Caki2 (cell line): Measurements from ENCODE around the gene BANF2. TPM values are rescaled to one million over a fixed set of nuclear protein-coding genes. Genes with fewer than 3 reads are reported as not detected.

Source experiments
- DNase-seq: peaks from one replicate; pipeline ENCODE4 v3.0.0-alpha.2; 2015; ENCODE audit warnings: low read depth
- in situ Hi-C: cut with HindIII; loops from 2 replicates; pipeline ENCODE4 v1.10.0; 2016; ENCODE audit warnings: low sequenced_read_pairs, low pct_unique_long_range_greater_than_20kb, mixed read lengths
- total RNA-seq: library from RNA; depleted of rRNA; stranded (reverse); fragments of >200 nt; shearing (Covaris generic); gene quantifications from 2 replicates; pipeline ENCODE4 v1.2.3, GENCODE V29; 2014; ENCODE audit warnings: low replicate concordance

The BANF2 gene
- total RNA-seq, 1 experiment from 2014 or later = not detected

DNA sequence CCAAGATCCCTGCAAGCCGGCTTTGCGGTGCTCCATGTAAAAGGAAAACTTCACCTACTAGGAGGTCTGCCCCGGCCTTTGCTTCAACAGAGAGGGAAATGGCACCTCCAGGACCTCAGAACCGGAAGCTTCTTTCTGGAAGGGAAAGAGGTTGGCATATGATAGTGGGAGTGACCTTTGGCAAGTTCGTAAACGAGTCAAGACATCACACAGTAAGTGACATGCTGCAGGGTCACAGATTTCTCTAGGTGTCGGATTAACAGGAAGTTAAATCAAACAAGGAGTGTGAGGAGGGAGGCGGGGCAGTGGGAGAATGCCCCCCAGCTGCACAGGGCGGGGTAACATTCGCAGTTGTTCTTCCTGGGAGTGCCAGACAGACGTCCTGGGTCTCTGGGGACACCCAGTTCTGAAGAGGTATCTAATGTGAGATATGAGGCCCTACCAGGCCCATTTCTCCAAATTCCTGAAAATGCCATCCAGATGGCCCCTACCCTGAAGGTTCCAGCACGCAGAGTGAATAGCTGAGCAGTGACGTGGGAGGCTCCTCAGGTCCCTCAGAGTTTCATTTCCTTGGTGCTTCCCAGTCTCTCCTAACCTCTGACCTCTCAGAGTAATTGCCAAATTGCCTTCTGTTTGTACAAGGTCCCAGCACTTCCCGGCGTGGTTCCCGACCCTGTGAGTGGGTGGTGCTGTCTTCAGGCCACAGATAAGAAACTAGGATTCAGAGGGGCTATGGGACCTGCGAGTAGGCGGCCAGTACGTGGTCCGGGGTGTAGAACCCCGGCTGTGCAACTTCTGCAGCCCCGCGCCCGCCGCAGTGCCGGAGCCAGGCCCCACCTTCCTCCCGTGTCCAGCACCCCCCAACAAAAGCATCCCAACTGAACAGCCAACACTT, 19.6 kb upstream of the BANF2 start:
- DNase-seq = peak; percentile 68
- in situ Hi-C loops = no loop called here

GRCh38 chr20:17680836-17681725, 18.7 kb upstream of the BANF2 start:
- in situ Hi-C loops = no loop called here
- peak; percentile 67 for DNase-seq

GRCh38 chr20:17681726-17682102, 18.1 kb upstream of the BANF2 start:
- no peak for DNase-seq
- in situ Hi-C loops = no loop called here

DNA sequence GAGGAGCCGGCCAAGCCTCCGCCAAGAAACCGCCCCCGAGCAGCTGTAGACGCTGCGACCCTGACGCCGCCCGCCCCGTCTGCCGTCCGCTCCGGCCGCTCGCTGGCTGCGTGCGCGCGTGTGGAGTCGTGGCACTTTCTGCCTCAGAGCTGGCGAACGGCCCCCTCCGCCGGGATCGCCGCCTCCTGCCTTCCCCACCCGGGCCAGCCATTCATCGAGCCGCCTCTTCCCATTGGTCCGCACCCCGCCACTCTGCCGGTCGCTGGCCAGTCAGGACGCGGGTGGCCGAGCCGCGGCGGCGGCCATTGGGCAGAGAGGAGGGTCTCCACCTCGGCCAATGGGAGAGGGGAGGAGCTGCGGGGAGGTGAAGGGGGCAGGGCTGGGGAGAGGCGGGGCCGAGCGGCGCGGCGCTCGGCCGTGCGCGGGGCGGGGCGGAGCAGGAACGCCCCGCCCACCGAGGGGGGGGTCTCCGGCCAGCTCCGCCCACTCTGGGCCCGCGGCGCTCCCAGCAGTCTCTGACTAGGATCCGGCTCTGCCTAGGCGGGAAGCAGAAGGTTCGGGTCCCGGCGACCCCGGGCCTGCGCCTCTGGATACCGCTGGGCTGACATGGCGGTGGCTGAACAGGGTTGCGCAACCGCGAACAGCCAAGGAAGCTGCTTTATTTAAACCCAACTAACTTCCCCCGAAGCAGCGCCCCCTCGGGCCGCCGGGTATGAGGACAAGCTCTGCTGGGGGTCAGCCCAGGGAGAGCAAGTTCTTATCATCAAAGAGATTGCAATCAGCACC, 17.5 kb upstream of the BANF2 start, which contains the start of gene RRBP1:
Gene RRBP1, minus strand, starts transcription at position 140 of the 786 bp plus-strand sequence. CDS start 21,735 bp downstream, outside the sequence.
- in situ Hi-C loops = no loop called here
- peak; percentile 99 for DNase-seq

GRCh38 chr20:17682889-17683198, 16.9 kb upstream of the BANF2 start:
- in situ Hi-C loops = no loop called here
- no peak for DNase-seq

GRCh38 chr20:17683218-17684076, 16.3 kb upstream of the BANF2 start:
- in situ Hi-C loops = no loop called here
- DNase-seq = no peak

DNA sequence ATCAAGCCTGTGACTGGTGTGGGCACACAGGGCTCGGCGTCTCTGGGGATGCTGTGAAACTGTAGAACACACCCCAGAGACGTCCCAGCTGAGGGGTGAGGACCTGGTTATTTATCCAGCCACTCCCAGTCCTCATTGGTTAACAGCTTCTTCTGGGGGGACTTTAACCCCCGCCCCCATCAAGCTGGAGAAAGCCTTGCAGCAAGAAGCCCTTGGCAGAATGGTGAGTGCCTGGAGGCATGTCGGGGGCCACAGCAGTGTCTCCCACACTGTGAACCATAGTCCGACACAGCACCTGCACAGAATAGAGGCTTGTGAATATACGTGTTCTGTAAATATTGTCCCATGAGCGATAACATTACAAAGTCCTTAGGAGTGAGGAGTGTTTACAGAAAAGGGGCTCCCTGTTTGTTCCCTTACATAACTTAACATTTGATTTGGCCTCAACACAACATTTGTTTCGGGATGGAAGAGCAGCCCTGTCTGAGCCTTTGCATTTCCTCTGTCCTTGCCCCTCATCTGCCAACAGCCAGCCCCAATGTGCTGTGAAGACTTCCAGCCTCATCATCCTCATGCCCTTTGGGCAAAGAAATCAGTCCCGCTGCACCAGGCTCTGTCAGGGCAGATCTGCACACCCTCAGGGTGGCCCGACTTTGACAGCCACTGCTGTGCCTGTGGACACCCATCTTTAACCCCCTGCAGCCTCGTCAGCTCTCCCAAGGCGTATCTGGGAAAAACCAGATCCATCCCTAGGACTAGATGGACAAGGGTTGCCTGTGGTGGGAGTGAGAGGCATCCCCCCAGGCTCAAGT, 15.5 kb upstream of the BANF2 start:
- in situ Hi-C loops = no loop called here
- DNase-seq = no peak

DNA sequence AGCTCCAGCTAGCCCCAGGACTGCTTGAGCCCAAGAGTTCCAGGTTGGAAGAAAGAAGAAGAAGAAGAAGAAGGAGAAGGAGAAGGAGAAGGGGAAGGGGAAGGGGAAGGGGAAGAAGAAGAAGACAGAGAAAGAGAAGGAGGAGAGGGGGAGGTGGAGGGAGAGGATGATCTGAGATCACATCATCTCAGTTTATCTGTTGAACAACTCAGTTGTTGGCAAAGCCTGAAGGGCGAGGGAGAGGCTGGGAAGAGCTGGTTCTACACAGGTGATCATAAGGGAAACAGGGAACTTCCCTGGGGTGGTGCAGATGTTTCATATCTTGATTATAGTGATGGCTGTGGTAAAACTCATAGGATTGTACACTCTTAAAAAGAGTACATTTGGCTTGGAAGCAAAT, 14.6 kb upstream of the BANF2 start:
- DNase-seq = no peak
- in situ Hi-C loops = no loop called here

- no peak for DNase-seq
- in situ Hi-C loops = no loop called here
Observed at GRCh38 chr20:17687800-17688199, 12.0 kb upstream of the BANF2 start.

GRCh38 chr20:17688965-17689364, 10.8 kb upstream of the BANF2 start:
- DNase-seq = no peak
- in situ Hi-C loops = no loop called here

- no peak for DNase-seq
- in situ Hi-C loops = no loop called here
Observed at GRCh38 chr20:17690144-17690543, 9.6 kb upstream of the BANF2 start.

- DNase-seq = no peak
- in situ Hi-C loops = no loop called here
Observed at GRCh38 chr20:17691758-17692157, 8.0 kb upstream of the BANF2 start.

GRCh38 chr20:17693444-17694001, 6.2 kb upstream of the BANF2 start:
- no peak for DNase-seq
- in situ Hi-C loops = no loop called here

DNA sequence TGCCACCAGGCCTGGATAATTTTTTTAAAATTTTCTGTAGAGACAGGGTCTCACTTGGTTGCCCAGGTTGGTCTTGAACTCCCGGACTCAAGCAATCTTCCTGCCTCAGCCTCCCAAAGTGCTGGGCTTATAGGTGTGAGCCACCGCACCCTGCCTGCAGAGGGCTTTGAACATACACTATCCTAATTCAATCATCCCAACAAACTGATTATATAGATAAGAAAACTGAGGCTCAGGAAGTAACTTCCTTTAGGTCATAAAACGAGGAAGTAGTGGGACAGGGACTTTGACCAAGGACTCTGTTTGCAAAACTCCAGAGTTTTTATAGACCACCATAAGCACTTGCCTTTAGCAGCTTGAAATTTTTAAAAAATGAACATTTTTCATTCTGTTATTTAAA, 5.0 kb upstream of the BANF2 start:
- in situ Hi-C loops = no loop called here
- DNase-seq = no peak

DNA sequence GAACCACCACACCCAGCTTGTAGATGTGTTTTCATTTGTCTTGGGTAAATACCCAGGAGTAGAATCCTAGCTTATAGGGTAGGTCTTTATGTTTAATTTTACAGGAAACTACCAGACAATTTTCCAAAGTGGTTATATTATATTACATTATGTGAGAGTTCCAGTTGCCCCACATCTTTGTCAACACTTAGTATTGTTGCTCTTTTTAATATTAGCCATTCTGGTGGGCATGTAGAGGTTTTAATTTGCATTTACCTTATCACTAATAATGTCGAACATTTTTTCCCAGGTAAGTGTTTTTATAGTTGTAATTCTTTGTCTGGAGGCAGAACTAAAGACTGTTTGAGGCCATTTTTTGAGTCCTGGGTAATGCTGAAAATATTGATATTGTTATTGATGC, 3.5 kb upstream of the BANF2 start:
- in situ Hi-C loops = no loop called here
- DNase-seq = no peak

DNA sequence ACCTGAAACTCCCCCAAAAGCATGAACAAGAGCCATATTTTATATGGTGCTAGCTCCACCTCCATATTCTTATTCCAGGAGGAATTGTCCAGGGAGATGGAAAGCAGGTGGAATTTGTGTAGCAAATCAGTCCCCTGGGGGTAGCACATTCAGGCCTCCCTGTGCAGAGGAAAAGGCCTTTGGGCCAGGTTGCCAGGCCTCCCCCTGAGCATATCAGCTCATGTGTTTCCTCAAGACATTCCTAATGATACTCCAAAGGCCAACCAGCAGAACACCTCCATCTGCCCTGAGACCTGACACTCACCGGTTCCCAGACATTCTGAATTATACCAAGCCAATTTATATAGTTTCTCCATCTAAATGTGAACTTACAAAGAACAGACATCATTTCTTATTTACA, 2.6 kb upstream of the BANF2 start:
- no peak for DNase-seq
- in situ Hi-C loops = no loop called here

DNA sequence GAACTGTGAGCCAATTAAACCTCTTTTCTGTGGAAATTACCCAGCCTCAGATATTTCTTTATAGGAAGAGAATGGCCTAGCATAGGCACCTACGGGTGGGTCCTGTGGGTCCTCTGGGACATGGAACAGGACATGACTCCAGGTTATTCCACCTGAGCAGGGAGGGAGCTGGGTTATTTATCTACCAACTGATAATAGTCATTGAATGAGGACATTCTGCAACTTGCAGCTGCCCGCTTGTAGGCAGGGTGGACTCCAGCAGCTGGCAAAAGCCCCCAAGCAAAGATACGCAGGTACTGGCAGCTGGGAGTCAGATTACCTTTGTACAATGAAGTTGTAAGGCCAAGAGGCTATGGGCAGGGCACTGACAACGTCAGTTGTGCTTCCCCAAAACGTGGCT, 1.4 kb upstream of the BANF2 start:
- in situ Hi-C loops = no loop called here
- DNase-seq = no peak
